Karpas-422 (cell line): ENCODE measurements around the gene ABHD4. TPM values are rescaled to one million over a fixed set of nuclear protein-coding genes. Genes with fewer than 3 reads are reported as not detected.

Experiments
- DNase-seq: peaks from one replicate; pipeline ENCODE4 v3.0.0-alpha.2; 2015
- H2AFZ ChIP-seq: fragments of 200-600 bp; sonication (generic); 2 replicates; pipeline ENCODE4 v1.6.1; 2014; ENCODE audit warnings: antibody characterized with exemption, low read length, mixed read lengths
- H3K27ac ChIP-seq: fragments of 200-600 bp; sonication (generic); 2 replicates; pipeline ENCODE4 v1.5.1; 2014; ENCODE audit warnings: mild to moderate bottlenecking, low read length, moderate library complexity
- H3K27me3 ChIP-seq: fragments of 200-600 bp; sonication (generic); 2 replicates; pipeline ENCODE4 v1.6.1; 2014; ENCODE audit warnings: low read length, mixed read lengths
- H3K36me3 ChIP-seq: fragments of 200-600 bp; sonication (generic); 2 replicates; pipeline ENCODE4 v1.6.1; 2014; ENCODE audit warnings: low read length, mixed read lengths; ENCODE audit not compliant: insufficient read depth
- H3K4me1 ChIP-seq: fragments of 200-600 bp; sonication (generic); 2 replicates; pipeline ENCODE4 v1.6.1; 2014; ENCODE audit warnings: mild to moderate bottlenecking, low read length, mixed read lengths
- H3K4me2 ChIP-seq: fragments of 200-600 bp; sonication (generic); 2 replicates; pipeline ENCODE4 v1.6.1; 2014; ENCODE audit warnings: low read length, low read depth, mild to moderate bottlenecking; ENCODE audit not compliant: poor library complexity, severe bottlenecking
- H3K4me3 ChIP-seq: fragments of 200-600 bp; sonication (generic); 2 replicates; pipeline ENCODE4 v1.5.1; 2014; ENCODE audit warnings: mild to moderate bottlenecking, antibody characterized with exemption, low read length, mixed read lengths
- H3K79me2 ChIP-seq: fragments of 200-600 bp; sonication (generic); 2 replicates; pipeline ENCODE4 v1.6.1; 2014; ENCODE audit warnings: mild to moderate bottlenecking, low read length, mixed read lengths
- H3K9ac ChIP-seq: fragments of 200-600 bp; sonication (generic); 2 replicates; pipeline ENCODE4 v1.6.0; 2014; ENCODE audit warnings: low read length
- H3K9me2 ChIP-seq: fragments of 200-600 bp; sonication (generic), shearing (Covaris generic); replicated peaks from 2 replicates; pipeline ENCODE4 v1.6.0; 2014; ENCODE audit warnings: mild to moderate bottlenecking, low read length, moderate library complexity; ENCODE audit not compliant: insufficient read depth
- H3K9me3 ChIP-seq: fragments of 300-700, 200-600 bp; sonication (generic); 2 replicates; pipeline ENCODE4 v1.6.1; 2014; ENCODE audit warnings: low read length, mixed read lengths
- H4K20me1 ChIP-seq: fragments of 200-600 bp; sonication (generic); 2 replicates; pipeline ENCODE4 v1.6.1; 2014; ENCODE audit warnings: mild to moderate bottlenecking, antibody characterized with exemption, low read length, low read depth; ENCODE audit not compliant: insufficient read depth
- total RNA-seq: library from RNA; depleted of rRNA; stranded (reverse); fragments of >200 nt; shearing (Covaris generic); gene quantifications from 2 replicates; pipeline ENCODE4 v1.2.3, GENCODE V29; 2014; ENCODE audit warnings: low replicate concordance

ABHD4 gene
- total RNA-seq, 1 experiment from 2014 or later: 6.1 TPM

DNA sequence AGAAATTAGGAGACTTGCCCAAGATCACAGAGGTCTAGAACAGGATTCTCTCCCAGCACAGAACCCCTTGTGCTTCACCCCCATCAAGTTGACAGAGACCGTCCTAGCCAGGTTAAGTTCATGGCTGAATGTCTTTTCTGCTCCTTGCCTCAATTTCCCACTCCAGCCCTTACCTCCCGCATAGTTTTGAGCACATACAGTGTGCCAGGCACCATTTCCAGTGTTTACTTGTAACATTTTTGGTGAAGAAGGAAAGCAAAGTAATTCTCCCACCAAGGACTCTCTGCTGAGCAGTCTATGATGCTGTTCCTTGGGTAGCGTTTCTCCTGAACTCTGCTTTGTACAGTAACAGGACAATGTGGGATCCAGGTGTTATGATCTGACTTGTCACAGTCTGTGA, 1.2 kb downstream of the ABHD4 start:
- Histone ChIP-seq H3K9me2 (no peaks in the 10 kb centered on the region), H4K20me1 (no peaks in the 10 kb centered on the region), H3K79me2 (no peaks in the 10 kb centered on the region), H3K9ac (peak overlapping the region; percentile 80), H3K4me3 (peak overlapping the region; percentile 83; the same call in 1 of the 2 replicates), H3K36me3 (no peaks in the 10 kb centered on the region), H3K27me3 (no peaks in the 10 kb centered on the region), H3K4me2 (peak overlapping the region; percentile 95), H3K27ac (no peak overlapping the region), H3K9me3 (no peaks in the 10 kb centered on the region), H3K4me1 (peaks cover 31% of the 10 kb centered on the region), H2AFZ (no peak overlapping the region)
- DNase-seq: no peak

DNA sequence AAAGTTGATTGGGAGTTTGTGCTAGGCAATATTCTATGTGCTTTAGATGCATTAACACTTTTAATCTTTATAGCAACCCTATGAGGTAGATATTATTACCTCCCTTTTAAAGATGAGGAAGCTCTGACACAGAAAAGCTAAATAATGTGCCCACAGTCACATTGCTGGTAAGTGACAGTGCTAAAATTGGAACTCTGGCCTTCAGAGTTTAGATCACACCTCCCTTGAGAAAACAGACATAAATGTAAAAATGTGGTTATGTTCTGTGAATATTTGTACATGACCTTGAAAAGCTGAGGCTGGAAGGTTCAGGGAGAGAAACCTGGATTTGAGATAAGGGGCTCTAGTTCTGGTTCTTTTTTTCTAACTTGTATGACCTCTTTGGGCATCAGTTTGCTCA, 1.9 kb downstream of the ABHD4 start:
- Histone ChIP-seq H3K27ac (no peak overlapping the region), H2AFZ (no peak overlapping the region), H3K9ac (no peak overlapping the region), H3K27me3 (no peaks in the 10 kb centered on the region), H3K36me3 (no peaks in the 10 kb centered on the region), H3K4me1 (peaks cover 31% of the 10 kb centered on the region), H3K9me2 (no peaks in the 10 kb centered on the region), H3K4me2 (peak overlapping the region; percentile 95), H4K20me1 (no peaks in the 10 kb centered on the region), H3K79me2 (no peaks in the 10 kb centered on the region), H3K9me3 (no peaks in the 10 kb centered on the region), H3K4me3 (no peak overlapping the region)
- DNase-seq: peak; percentile 63

DNA sequence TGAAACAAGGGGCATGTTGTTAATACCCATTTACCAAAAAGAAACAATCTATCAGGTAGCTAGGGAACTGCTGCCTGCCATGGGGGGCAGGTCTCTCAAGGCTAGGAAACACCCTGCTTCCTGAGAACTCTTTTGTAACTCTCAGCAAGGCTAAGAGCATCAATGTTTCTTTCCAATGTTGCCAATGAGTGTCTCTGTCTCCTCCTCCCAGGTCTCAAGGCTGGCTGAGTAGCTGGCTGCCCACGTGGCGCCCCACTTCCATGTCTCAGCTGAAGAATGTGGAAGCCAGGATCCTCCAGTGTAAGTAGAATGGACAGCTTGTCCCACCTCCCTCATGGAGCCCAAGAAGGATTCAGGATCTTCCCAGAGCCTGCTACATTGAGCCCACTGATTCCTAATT, 3.4 kb downstream of the ABHD4 start:
- H3K9me3 ChIP-seq: no peaks in the 10 kb centered on the region
- H3K27me3 ChIP-seq: no peaks in the 10 kb centered on the region
- no peaks in the 10 kb centered on the region for H3K9me2 ChIP-seq
- no peaks in the 10 kb centered on the region for H3K79me2 ChIP-seq
- no peak overlapping the region for H3K4me3 ChIP-seq
- no peak overlapping the region for H3K9ac ChIP-seq
- no peaks in the 10 kb centered on the region for H3K36me3 ChIP-seq
- no peak overlapping the region for H2AFZ ChIP-seq
- peaks cover 31% of the 10 kb centered on the region for H3K4me1 ChIP-seq
- H4K20me1 ChIP-seq: no peaks in the 10 kb centered on the region
- H3K27ac ChIP-seq: no peak overlapping the region
- DNase-seq: no peak
- H3K4me2 ChIP-seq: no peak overlapping the region

DNA sequence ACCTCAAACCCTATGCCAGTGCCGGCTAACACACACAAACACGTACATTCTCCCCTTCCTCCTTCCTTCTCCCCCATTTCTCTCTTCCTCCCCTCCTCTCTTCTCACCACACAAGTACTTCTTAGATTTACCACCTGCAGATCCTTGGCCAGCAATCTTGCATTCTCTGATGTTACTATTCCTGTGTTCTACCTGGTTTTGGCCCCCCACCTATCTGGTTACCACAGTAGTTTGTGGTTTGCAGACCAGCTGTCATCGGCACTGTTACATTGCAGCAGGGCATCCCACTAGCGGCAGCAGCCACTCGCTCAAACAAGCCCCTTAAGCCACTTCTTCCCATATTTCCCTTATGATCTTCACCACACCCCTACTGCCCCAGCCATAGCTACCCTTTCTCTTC, 3.9 kb downstream of the ABHD4 start:
- no peak overlapping the region for H3K4me3 ChIP-seq
- peaks cover 31% of the 10 kb centered on the region for H3K4me1 ChIP-seq
- no peaks in the 10 kb centered on the region for H4K20me1 ChIP-seq
- no peaks in the 10 kb centered on the region for H3K9me3 ChIP-seq
- H3K4me2 ChIP-seq: no peak overlapping the region
- no peaks in the 10 kb centered on the region for H3K79me2 ChIP-seq
- no peak overlapping the region for H2AFZ ChIP-seq
- no peak for DNase-seq
- H3K27me3 ChIP-seq: no peaks in the 10 kb centered on the region
- H3K9me2 ChIP-seq: no peaks in the 10 kb centered on the region
- no peak overlapping the region for H3K9ac ChIP-seq
- no peaks in the 10 kb centered on the region for H3K36me3 ChIP-seq
- no peak overlapping the region for H3K27ac ChIP-seq

DNA sequence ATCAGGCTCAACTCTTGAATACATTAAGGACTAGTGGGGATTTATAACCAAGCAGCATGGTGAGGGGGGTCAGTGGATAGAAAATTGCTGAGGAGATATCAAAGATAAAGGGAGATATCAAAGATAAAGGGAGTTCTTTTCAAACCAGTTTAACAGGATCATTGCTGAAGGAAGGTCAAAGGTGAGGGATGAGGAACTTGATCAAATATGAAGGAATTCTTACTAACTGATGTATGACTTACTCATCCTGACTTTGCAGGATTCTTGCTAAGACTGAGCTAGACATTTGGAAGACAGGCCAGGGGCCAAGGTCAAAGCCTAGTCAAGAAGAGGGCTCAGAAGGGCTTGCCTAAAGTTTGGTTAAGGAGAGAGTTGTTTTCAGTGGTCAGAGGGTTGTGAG, 4.8 kb downstream of the ABHD4 start:
- Histone ChIP-seq H3K36me3 (no peaks in the 10 kb centered on the region), H3K9me3 (no peaks in the 10 kb centered on the region), H3K4me1 (peaks cover 24% of the 10 kb centered on the region), H4K20me1 (no peaks in the 10 kb centered on the region), H3K9me2 (no peaks in the 10 kb centered on the region), H3K4me3 (no peak overlapping the region), H2AFZ (no peak overlapping the region), H3K79me2 (no peaks in the 10 kb centered on the region), H3K4me2 (no peak overlapping the region), H3K9ac (no peak overlapping the region), H3K27me3 (no peaks in the 10 kb centered on the region), H3K27ac (no peak overlapping the region)
- no peak for DNase-seq

DNA sequence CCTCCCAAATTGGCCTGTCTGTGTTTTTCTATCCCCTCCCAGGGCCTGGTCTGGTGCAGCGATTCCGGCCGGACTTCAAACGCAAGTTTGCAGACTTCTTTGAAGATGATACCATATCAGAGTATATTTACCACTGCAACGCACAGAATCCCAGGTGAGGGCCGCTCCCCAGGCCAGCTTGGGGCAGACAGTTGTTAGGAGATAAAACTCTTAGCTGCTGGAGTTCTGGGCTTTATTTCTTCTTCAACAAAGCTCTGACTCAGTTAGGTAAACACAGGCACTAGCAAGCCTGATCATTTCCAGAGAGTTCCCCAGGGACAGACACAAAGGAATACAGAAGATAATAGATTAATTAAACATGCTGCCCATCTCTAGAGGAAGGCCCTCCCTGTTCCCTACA, 8.3 kb downstream of the ABHD4 start:
- DNase-seq: no peak
- no peaks in the 10 kb centered on the region for H3K27me3 ChIP-seq
- no peaks in the 10 kb centered on the region for H3K9me3 ChIP-seq
- no peak overlapping the region for H3K4me3 ChIP-seq
- no peaks in the 10 kb centered on the region for H3K79me2 ChIP-seq
- no peaks in the 10 kb centered on the region for H3K9me2 ChIP-seq
- no peak overlapping the region for H3K4me2 ChIP-seq
- H3K36me3 ChIP-seq: no peaks in the 10 kb centered on the region
- no peaks in the 10 kb centered on the region for H3K4me1 ChIP-seq
- no peak overlapping the region for H2AFZ ChIP-seq
- no peak overlapping the region for H3K27ac ChIP-seq
- H3K9ac ChIP-seq: no peak overlapping the region
- no peaks in the 10 kb centered on the region for H4K20me1 ChIP-seq

DNA sequence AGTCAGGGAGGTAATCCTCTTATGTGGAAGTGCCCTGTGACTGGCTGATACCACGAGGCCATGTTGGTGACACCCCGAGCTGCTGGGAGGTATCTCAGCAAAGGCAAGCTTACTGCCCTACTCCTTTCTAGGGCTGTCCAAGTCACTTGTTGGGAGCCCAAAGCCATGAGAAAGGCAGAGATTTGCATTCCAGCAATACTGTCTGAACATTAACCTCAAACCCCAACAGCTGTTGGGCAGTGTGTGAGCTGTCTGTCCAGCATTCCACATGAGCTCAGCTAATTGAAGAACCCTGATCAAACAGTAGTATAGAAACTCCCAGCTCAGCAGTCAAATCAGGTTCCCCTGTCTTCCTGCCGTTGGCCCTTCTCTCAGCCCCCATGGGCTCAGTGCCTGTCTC, 9.2 kb downstream of the ABHD4 start:
- Histone ChIP-seq H3K9me3 (no peaks in the 10 kb centered on the region), H3K79me2 (no peaks in the 10 kb centered on the region), H3K9me2 (no peaks in the 10 kb centered on the region), H3K9ac (no peak overlapping the region), H3K27me3 (no peaks in the 10 kb centered on the region), H4K20me1 (no peaks in the 10 kb centered on the region), H3K4me1 (no peaks in the 10 kb centered on the region), H3K36me3 (no peaks in the 10 kb centered on the region), H3K4me3 (no peak overlapping the region), H3K4me2 (no peak overlapping the region), H3K27ac (no peak overlapping the region), H2AFZ (no peak overlapping the region)
- no peak for DNase-seq

DNA sequence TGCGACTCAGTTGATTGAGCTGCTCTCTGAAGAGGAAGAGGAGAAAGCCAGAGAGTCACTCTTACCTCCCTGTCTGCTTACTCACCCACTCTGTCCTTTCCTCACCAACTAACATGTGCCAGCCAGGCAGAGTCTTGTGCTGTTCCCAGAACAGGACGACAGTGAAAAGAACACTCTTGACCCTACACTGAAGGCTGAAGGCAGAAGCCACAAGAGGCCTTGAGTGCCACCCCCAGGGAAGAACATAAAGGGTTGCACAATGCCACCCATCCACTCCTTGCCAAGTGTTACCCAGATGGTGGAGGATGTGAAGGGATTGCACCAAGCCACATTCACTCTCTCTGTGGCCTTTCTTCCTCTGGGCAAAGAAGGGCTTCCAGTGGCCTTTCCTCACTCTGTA, 12.8 kb downstream of the ABHD4 start:
- H3K27ac ChIP-seq: no peak overlapping the region
- no peaks in the 10 kb centered on the region for H3K27me3 ChIP-seq
- H3K9me2 ChIP-seq: no peaks in the 10 kb centered on the region
- no peak overlapping the region for H2AFZ ChIP-seq
- H4K20me1 ChIP-seq: no peaks in the 10 kb centered on the region
- H3K4me1 ChIP-seq: peaks cover 10% of the 10 kb centered on the region
- H3K9me3 ChIP-seq: no peaks in the 10 kb centered on the region
- H3K79me2 ChIP-seq: no peaks in the 10 kb centered on the region
- no peaks in the 10 kb centered on the region for H3K36me3 ChIP-seq
- no peak overlapping the region for H3K4me3 ChIP-seq
- H3K9ac ChIP-seq: no peak overlapping the region
- no peak for DNase-seq
- no peak overlapping the region for H3K4me2 ChIP-seq

DNA sequence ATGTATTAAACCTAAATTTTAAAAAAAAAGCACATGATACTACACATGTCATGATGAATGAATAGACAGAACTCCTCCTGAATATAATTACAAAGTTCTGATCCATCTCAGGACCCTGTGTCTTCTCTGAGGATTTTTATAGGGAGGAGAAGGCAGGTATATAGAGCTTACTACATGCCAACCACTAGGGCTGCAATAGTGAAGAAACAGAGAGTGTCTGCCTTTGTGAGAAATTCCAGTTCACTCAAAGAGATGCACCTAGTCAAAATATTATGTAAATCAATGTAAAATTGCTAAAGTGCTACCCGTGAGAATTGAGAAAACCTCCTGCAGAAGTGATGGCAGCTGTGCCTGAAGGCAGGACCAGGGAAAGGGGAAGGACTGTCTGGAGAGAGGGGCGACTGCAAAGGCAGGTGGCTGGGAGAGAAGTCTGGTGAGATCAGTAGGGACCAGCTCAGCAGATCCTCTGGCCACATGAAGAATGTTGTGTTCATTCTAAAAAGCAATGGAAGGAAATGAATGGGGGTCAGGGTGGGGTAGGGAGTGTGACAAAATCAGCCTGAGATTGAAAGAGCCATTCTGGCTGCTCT, 15.1 kb downstream of the ABHD4 start:
- no peak overlapping the region for H2AFZ ChIP-seq
- H3K79me2 ChIP-seq: no peaks in the 10 kb centered on the region
- no peaks in the 10 kb centered on the region for H4K20me1 ChIP-seq
- no peak overlapping the region for H3K27ac ChIP-seq
- no peaks in the 10 kb centered on the region for H3K36me3 ChIP-seq
- H3K9ac ChIP-seq: no peak overlapping the region
- no peak for DNase-seq
- H3K4me2 ChIP-seq: no peak overlapping the region
- H3K9me2 ChIP-seq: no peaks in the 10 kb centered on the region
- no peaks in the 10 kb centered on the region for H3K27me3 ChIP-seq
- no peak overlapping the region for H3K4me3 ChIP-seq
- H3K9me3 ChIP-seq: no peaks in the 10 kb centered on the region
- H3K4me1 ChIP-seq: peaks cover 10% of the 10 kb centered on the region
